ENCODE results near the gene PLCG2.

DNA sequence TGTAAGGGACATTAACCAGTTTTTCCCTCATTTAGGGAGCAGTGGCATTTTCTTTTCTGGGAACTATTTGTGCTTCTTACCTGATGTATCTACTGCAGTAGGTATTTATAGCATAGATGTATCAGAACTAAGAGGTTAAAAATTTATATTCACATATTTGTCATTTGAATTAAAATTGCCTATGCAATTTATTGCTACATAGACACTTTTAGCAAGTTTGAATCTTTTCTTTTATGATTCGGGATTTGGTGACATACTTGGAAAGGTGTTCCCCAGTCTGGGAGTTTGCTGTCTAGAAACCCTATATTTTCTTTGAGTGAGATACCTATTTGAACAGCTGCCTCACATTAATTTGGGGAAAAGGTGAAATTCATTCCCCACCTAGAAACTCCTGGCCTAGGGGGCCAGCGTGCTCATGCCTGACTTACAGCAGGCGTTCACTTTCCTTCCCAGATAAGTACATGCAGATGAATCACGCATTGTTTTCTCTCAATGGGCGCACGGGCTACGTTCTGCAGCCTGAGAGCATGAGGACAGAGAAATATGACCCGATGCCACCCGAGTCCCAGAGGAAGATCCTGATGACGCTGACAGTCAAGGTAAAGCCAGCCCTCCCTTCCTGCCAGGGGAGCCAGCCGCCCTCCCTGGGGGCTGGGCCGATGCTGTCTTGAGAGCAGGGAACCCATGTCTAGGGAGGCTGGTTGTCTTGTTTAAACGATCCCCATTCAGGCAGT lies 158.4 kb downstream of the PLCG2 start:
- TF ChIP-seq, protein P1, sequence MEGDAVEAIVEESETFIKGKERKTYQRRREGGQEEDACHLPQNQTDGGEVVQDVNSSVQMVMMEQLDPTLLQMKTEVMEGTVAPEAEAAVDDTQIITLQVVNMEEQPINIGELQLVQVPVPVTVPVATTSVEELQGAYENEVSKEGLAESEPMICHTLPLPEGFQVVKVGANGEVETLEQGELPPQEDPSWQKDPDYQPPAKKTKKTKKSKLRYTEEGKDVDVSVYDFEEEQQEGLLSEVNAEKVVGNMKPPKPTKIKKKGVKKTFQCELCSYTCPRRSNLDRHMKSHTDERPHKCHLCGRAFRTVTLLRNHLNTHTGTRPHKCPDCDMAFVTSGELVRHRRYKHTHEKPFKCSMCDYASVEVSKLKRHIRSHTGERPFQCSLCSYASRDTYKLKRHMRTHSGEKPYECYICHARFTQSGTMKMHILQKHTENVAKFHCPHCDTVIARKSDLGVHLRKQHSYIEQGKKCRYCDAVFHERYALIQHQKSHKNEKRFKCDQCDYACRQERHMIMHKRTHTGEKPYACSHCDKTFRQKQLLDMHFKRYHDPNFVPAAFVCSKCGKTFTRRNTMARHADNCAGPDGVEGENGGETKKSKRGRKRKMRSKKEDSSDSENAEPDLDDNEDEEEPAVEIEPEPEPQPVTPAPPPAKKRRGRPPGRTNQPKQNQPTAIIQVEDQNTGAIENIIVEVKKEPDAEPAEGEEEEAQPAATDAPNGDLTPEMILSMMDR (IDR thresholded peaks at IDR 0.05; ENCODE audit: poor library complexity, severe bottlenecking): no peak
- TF ChIP-seq TAF1 (IDR thresholded peaks at IDR 0.05; ENCODE audit: low read depth) (no peak), EZH2 (IDR thresholded peaks at IDR 0.05; ENCODE audit: borderline replicate concordance, insufficient read depth, low read length, poor library complexity, severe bottlenecking) (no peak)
